ENCODE measurements around the gene MGAT5.

MGAT5 gene

DNA sequence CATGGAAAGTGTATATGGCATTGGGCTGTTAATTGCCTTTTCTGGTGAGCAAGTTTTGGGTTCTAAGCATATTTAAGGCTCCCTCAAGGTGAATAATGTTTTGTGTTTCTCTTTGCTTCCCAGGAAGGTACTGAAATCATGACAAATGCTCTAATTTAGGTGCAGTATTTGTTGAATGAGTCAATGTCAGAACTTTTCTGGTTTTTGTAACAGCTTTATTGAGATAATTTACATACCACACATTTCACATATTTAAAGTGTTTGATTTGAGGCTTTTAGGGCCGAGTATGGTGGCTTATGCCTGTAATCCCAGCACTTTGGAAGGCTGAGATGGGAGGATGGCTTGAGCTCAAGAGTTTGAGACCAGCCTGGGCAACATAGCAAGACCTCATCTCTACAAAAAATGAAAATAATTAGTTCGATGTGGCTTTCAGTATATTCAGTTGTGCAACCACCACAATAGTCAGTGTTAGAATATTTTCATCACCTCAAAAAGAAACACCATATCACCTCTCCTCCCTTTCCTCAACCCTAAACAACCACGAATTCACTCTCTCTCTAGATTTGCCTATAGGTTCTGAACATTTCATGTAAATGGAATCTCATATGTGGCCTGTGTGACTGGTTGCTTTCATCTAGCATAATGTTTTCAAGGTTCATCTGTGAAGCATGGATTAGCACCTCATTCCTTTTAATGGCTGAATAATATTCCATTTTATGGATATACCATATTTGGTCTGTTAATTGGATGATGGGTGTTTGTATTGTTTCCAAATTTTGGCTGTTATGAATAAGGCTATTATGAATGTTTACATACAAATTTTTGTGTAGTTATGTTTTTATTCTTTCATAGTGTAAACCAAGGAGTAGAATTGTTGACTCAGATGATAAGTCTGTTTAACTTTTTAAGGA lies 54.9 kb downstream of the MGAT5 start:
- no peak for DNase-seq

DNA sequence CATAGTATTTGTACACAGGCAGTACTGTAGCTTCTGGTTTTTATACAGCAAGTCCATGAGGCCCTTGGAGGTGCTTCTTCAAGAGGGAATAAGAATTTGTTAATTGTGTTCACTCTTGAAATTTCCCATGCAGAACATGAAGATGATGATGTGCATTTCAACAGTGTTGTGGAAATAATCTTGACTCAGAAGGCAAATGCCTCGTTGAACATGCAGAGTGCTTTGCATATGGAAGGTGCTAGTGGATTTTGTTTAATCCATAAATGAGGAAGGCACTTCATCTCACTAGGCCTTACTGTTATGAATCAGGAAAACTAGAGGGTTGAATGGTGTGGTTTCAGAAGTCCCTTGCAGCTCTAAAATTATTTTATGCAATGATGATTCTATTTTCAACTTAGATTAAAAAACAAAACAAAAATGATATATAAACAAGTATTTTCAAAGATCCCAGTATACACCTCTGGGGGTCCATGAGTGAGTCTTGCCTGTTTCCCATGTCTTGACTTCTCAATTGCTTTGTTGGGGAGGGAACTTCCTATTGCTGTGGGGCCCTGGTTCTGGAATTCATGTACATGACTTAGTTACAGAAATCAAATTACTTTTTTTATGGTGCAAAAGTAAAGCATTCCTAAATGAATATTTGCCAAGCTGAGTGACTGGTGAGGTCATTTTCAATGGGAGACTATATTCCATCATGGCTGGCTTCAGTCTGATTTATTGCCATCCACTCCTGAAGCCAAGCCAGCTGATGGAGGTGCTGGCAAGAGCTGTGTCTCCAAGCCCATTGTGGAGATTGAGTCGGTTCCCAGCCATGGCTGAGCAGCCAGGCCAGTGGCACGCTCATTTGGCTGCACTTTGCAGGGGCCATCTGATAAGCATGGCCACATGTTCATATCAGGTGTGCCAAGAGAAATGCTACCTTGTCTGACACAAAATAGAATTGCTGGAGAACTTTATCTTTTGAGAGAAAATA lies 56.5 kb downstream of the MGAT5 start:
- DNase-seq = peak; percentile 16

DNA sequence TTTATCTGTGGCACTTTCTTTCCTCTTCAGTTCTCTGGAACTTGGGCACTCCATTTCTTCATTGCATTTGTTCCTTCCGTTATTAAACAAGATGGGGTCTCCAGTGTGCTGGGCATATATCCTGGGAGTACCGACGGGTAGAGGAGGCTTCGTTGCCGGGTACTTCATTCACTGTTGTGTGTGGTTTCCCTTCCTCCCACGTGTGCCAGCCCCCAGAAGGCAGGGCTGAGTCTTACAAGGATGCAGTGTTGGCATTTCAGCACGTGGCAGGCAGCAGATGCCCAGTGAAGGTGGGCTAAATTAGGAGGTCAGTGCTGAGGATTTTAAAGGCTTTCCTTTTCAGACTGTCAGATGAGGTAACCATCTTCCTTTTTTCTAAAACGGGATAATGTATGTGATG lies 58.6 kb downstream of the MGAT5 start:
- DNase-seq = no peak

DNA sequence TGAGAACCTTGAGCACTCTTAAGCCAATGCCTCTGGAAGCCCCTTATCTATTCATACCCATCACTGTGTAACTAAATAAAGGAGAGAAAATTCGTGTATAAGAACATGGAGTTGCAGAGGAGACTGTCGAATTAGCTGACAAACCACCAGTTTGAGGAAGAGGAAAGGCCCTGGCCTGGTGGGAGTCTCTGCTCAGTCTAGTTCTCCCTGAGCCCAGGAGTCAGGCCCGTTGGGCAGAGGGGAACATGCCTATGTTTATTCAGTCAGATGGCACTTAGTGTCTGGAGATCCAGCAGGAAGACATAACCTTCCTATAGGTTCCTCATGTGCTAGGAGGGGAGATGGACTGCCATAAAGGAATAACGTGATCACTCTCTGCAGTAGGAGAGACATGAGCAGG lies 60.3 kb downstream of the MGAT5 start:
- DNase-seq = no peak

DNA sequence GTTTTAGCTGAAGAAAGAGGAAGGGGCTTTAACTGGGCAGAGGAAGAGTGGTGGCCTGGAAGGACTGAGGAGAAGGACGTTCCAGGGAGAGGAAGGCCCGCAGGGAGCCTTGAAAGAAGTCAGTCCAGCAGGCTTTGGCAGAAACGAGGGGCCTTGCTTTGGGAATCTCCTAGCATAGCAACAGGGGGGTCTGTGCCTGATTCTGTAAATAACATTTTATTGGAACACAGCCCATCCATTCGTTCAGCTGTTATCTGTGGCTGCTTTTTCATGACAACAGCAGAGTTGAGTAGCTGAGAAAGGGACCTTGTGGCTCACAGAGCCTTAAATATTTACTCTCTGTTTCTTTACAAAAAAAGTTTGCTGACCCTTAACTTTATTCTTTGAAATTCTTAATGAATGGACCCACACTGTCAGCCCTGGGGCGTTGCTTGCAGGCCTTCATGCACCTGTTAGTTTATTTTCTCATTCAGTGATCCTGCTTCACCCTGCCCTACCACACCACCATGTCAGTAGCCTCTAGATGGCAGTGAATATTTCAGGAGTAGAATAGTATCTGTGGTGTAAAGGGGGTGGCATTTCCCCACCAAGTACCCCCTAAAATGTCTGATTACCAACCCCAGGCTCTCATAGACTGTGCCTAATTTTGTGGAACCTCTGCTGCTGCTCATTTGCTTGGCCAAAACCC lies 61.0 kb downstream of the MGAT5 start:
- peak; percentile 6 for DNase-seq

DNA sequence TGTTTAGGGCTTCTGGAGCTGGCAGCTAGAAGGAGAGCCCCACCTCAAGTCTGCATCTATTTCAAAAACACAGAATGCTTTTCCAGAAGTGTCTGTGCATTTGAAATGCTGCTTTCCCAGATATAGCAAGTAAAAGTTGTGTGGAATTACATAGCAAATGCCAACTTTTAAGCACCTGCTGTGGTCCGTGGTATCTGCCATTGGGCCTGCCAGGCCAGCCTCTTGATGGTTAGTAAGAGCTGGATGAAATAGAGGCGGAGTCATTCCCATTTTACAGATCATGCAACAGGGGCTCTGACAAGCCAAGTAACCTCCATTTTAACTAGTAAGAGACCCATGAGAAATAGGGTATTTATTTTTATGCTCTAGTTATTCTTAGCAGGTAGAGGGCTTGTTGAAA lies 61.6 kb downstream of the MGAT5 start:
- no peak for DNase-seq

DNA sequence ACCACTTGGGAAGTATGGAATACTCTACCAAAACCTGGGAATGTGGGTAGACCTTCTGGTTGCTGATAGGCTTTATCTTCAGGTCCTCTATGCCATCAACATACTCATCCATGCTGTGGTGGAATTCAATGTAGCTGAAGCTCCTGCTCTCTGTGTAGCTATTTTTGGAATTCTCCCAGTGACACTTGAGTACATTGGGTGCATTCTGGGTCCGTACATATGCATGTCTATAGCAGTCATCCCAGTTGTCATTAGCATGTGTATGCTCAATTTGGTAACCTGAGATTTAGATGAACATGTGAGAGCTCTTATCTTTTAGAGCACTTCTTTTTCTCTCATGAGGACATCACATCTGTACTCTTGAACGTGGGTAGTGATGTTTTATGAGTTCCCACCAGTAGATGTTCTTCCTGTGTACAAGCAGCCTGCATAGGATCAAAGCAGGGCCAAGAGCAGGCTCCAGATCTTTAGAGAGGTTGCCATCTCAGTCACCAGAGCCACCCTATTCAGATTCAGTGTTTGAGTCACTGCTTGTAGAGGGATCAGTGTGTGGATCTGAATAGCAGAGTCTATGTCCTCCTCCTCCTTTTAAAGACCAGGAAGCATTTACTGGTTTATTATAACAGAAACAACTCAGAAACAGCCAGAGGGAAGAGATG lies 65.9 kb downstream of the MGAT5 start:
- no peak for DNase-seq

DNA sequence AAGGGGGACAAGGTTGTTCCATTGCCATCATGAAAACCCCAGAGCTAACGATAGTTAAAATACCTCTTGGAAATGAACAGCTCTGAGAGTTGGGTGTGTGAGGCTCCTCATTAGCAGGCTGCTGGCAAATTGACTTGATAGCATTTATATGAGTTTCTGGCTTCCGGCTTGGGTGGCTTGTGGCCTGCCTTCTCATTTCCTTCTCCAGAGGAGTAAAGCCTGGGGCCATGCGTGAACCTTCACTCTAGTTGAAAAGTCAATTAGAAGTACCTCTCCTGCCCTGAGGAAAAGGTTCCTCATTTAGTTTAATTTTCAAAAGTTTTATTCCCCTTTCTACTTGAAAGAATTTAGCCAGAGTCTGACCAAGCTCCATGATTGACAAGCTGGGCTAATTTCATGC lies 67.1 kb downstream of the MGAT5 start:
- DNase-seq = no peak

DNA sequence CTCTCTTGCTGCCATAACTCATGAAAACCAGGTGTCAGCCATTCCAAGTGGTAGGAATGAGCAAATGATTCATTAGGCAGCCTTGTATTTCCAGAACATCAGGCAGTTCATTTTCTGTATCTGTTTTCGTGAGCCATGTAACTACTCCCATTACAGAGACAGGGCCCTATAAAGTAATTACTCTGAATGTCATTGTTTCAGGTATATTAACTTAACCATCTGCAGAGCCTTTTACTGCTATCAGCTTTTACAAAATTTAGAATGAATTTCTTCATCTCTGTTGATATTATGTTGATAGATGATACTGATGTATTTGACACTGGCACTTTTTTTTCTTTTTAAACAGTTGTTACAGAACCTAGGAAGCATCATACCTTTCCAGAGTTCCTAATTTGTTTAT lies 69.9 kb downstream of the MGAT5 start:
- DNase-seq = no peak

DNA sequence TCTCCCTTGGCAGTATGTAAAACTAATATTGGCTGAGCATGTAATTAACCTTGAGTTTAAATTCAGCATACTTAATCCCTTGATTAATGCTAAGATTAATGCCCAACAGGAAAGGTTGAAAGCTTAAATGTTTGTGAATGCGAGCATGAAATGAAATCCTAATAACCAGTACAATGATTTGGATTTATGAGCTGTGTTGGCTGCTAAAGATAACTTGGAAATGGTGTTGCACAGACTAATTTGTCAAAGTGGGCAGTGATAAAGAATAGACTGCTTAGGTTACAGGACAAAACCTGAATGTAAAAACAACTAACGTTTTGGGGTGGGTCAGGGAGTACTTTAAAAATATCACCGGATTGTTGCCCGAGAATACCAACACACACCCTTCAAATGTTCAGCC lies 70.6 kb downstream of the MGAT5 start:
- DNase-seq = no peak

DNA sequence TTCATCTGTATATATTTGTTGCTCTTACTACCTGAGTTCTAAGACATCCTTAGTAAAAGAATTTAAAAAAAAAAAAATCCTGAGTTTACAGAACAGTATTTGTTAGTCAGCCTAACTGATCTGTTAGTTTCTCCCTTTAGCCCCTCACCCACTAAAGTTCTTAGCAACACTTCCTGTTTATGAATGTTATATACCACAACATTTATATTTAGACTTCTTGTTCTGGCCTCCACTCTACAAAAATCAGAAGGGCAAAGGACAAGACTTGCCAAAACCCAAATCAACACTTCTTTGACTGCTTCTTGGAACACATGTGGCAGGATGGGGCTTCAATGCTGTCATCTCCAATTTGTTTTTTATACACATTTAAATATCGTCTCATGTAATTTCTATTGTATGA lies 71.1 kb downstream of the MGAT5 start:
- no peak for DNase-seq

DNA sequence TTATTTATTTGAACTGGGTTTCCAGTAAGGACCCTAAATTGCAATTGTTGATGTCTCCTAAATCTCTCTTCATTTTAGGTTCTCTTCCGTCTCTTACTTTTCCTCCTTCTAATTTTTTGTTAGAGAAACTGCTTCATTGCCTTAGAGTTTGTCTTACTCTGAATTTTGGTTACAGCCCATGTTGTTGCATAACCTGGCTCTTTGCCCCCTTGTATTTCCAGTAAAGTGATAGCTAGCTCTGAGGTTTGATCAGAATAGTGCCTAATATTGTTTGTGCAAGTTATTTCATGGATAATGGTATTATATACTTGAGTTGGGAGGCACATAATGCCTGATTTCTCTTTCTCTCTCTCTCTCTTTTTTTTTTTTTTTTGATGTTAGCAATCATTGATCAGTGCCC lies 71.8 kb downstream of the MGAT5 start:
- no peak for DNase-seq

DNA sequence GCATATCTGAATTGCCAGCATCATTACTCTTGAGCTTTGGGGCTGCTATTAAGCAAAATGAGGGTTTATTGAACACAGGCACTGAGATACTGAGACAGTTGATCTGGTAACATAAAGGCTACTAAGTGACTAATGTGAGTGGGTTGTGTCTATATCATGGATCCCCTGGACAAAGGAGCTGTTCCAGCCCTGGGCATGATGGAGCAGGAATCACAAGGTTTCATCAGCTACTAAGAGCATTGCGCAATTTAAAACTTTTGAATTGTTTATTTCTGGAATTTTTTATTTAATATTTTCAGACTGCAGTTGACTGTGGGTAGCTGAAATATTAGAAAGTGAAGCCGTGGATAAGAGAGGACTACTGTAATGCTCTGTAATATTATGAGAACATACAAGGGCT lies 73.5 kb downstream of the MGAT5 start:
- no peak for DNase-seq

DNA sequence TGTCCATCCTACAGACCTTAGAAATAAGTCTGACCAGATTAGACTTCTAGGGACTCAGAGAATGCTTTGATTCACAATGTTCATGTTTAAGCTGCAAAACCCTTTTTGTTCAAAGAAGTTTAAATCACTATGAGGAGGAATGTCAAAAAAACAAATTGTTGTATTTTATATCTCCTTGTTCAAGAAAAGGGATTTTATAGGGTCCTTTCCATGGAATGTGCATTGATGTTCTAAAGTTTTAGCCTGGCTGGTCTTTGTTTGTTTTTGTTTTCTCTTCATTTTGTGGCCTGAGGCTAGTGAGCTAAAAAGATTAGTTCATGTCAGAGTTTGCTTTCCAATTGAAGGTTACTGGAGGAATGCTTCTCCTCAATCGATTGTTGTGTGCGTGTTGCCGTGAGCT lies 77.2 kb downstream of the MGAT5 start:
- no peak for DNase-seq

DNA sequence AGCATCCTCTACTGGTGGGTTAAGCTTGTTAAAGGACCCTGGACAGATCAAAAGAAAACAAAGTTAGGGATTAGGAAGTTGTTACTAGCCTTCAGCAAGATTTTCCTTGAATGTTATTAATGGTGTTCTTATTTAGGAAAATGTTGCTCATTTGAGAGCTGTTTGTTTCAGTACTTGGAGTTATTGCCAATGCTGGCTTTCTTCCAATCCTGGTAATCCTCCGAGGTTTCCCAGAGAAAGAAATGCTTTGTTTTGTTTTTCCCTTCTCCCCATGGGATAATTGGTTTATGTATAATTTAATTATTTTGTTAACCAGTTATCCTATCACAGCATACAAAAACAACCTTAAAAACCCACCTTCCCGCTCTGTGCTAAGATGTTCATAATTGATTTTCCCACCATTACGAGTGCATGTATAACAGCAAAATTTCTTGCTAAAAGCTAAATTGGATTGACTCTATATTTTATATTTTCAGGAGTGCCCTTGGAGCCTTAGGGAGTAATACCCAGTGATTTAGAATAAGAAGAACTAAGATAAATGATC lies 79.8 kb downstream of the MGAT5 start:
- DNase-seq = no peak

DNA sequence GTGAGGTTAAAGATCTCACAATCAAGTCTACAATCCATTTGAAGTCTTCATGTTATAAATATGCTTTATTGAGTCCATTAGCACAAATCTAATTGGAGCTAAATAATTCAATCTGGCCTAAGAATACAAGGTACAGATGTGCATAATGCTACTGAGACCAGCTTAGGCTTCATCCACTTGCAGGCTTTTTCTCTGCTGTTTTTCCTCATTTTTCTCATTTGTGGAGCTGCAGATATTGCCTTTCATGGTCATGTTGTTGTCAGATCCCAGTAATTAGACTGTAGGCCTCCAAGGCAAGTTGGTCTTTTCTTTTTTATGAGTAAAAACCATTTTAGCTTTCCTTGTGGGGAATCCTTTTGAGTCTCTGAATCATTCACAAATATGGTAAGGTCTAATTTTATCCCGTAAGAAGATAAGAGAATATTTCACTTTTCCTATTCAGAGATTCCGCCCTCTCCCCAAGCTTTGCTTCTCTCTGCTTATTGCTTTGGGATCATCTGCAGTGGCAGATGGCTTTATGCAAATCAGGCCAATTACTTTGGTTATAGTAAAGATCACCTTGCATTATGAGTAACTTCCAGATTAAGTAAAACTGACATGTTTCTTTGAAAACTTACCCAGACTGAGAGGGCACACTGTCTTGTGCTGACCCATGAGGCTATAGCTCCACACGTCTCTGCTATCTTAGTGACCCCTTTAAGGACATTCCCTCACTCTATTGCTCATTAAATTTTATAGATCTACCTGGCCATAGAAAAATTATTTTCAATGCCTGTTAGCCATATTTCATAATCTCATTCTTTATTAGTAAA lies 80.9 kb downstream of the MGAT5 start:
- no peak for DNase-seq

DNA sequence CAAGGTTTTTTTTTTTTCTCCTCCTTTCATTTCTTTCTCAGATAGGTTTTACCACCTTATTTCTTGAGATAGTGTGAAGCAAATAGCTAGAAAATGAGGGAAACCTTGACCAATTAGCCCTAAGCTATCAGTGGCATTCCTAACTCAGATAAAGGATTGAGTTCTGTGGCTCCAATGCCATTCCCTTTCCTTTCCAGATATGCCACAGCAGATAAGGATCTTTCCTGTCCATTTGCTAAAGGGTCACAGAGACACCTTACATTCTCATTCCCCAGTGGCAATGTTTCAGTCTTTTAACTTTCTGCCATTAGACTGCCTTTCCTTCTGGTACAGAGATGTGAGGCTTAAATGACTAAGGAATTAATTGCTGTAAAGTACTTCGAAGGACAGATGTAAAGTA lies 81.7 kb downstream of the MGAT5 start:
- no peak for DNase-seq

DNA sequence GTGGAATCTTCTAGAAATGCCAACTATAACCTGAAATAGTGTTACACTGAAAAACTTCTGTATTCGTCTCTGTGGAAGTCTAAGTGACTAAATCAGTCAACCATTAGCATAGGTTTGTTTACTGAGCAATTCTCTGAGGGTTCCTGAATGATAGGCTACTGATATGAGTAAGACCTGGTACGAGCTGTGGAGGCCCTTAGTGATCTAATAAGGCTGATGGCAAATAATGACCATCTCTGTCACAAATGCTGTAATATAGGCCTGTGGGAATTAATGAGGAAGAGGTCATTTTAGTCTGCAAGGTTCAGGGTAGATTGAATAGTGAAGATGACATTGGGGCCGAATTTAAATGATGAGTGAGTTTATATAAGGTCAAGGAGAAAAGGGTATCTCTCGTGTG lies 82.5 kb downstream of the MGAT5 start:
- no peak for DNase-seq

DNA sequence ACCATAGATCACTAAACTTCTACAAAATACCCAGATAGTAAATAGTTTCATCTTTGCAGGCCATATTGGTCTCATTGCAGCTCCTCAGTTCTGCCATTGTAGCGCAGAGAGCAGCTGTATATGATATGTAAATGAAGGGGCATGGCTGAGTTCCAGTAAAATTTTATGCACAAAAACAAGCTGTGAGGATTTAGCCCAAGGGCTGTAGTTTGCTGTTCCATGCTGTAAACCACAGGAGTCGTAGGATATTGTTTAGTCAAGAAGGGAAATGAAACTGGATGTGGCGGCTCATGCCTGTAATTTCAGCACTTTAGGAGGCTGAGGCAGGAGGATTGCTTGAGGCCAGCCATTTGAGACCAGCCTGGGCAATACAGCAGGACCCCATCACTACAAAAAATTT lies 83.0 kb downstream of the MGAT5 start:
- DNase-seq = no peak

DNA sequence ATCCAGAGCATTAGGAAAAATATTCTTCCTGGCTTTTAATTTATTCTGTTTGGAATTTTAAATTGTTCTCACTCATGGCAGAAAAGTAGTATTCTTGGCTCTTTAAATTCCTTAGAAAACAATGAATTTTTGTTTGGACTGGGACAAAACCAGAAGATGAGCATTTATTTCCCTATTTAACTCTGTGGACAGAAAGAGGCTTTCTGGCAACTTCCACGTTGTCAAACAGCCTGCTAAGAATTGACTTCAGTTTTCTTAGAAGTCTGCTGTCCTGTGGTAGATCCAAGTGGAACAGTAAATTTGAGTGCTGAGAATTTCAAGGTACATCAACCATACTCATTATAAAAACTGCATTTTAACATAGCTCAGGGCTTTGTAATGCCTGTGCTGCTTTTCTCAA lies 83.8 kb downstream of the MGAT5 start:
- no peak for DNase-seq

DNA sequence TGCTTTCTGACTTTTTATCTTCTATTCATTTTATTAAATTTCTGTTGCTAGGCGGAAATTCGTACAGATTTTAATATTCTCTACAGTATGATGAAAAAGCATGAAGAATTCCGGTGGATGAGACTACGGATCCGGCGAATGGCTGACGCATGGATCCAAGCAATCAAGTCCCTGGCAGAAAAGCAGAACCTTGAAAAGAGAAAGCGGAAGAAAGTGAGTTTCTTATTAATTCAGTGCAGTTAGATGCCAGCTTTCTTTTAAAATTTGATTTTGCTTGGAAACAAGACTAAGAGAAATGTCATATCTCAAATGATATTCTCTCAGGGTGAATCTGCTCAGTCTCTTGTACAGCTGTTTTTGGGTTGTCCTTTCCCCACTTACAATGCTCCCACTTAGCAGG lies 84.3 kb downstream of the MGAT5 start:
- no peak for DNase-seq

DNA sequence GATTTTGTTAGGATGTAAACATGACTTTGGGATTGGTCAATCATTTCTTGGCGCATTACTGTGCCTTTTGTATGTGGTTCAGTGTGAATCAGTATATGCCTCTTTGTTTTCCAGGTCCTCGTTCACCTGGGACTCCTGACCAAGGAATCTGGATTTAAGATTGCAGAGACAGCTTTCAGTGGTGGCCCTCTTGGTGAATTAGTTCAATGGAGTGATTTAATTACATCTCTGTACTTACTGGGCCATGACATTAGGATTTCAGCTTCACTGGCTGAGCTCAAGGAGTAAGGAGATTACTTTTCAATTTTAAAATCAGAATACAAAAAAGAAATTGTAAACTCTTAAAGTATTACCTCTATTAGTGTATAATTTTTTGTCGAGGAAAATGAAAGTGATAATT lies 87.6 kb downstream of the MGAT5 start:
- DNase-seq = no peak
